Erythroblast (primary cell): Measurements from ENCODE around the gene THSD1.

Experiments used
- GATA1 ChIP-seq: IDR thresholded peaks from 2 replicates; pipeline ENCODE4 v1.6.1; 2011; ENCODE audit warnings: low read depth, mild to moderate bottlenecking, control low read depth, low read length, moderate library complexity
- POLR2A ChIP-seq: IDR thresholded peaks from 2 replicates; pipeline ENCODE4 v1.6.1; 2011; ENCODE audit warnings: mild to moderate bottlenecking, low read length

- TF ChIP-seq POLR2A (no peak), GATA1 (no peak)
Measured at GRCh38 chr13:52451135-52451804, 45.3 kb upstream of the THSD1 start.
